ENCODE measurements around the gene KDM4C. TPM values are rescaled to one million over a fixed set of nuclear protein-coding genes. Genes with fewer than 3 reads are reported as not detected.

KDM4C gene
- total and polyA plus RNA-seq, 2 experiments from 2014 or later, result 14.3 to 20.6 TPM

DNA sequence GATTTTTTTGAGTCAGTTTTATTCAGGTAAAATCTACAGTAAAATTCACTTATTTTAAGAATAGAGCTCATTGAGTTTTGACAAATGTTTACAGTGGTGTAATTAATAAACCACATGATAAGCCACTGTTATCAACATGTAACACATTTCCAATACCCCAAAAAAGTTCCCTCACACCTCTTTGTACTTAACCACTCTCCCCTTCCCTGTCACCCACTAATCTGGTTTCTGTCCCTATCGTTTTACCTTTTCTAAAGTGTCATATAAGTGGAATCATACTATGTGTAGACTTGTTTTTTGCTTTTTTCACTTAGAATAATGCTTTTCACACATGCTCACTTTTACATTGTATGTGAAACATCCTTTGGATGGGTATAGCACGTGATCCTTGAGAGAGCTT lies 127.2 kb downstream of the KDM4C start:
- WGBS, 2 experiments (ENCODE audit: low coverage in 1 of 2, low lambda C conversion rate in 2 of 2, missing lambda C conversion rate in 2 of 2), result 75 to 82% methylated on average over 2 of the region's 2 CpGs
- in situ Hi-C loops (cut with MboI), result no loop called here

GRCh38 chr9:6887051-6887450 lies 129.3 kb downstream of the KDM4C start:
- Histone ChIP-seq H2AFZ (no peak overlapping the region), H3K4me1 (ENCODE audit: insufficient read depth) (no peaks in the 10 kb centered on the region), H3K9ac (no peak overlapping the region), H3K9me3 (ENCODE audit: low read depth) (no peaks in the 10 kb centered on the region), H3F3A (ENCODE audit: insufficient read depth) (no peaks in the 10 kb centered on the region), H3K27me3 (replicated peaks; ENCODE audit: insufficient read depth) (no peaks in the 10 kb centered on the region), H4K20me1 (ENCODE audit: insufficient read depth) (no peaks in the 10 kb centered on the region; the same call in 1 of the 2 replicates), H3K27ac (no peak overlapping the region), H3K79me2 (ENCODE audit: insufficient read depth) (no peaks in the 10 kb centered on the region), H3K36me3 (ENCODE audit: low read depth) (peaks cover 8% of the 10 kb centered on the region; the same call in 1 of the 2 replicates), H3K4me2 (ENCODE audit: unreplicated experiment) (no peak overlapping the region), H3K9me2 (ENCODE audit: insufficient read depth) (no peaks in the 10 kb centered on the region), H3K4me3 (no peak overlapping the region)
- WGBS, 2 experiments (ENCODE audit: low coverage in 1 of 2, low lambda C conversion rate in 2 of 2, missing lambda C conversion rate in 2 of 2), result 96 to 99% methylated on average over 2 of the region's 2 CpGs
- no peak for DNase-seq
- TF ChIP-seq EZH2phosphoT487 (IDR thresholded peaks at IDR 0.05; ENCODE audit: insufficient read depth, low read depth), result no peak
- no peak for TF ChIP-seq EZH2 (IDR thresholded peaks at IDR 0.05; ENCODE audit: insufficient read depth, poor library complexity, severe bottlenecking)
- in situ Hi-C loops (cut with MboI), result no loop called here

More for the DNA sequence above, 127.2 kb downstream of the KDM4C start:
- Histone ChIP-seq H2AFZ (no peak overlapping the region), H4K20me1 (ENCODE audit: insufficient read depth) (no peaks in the 10 kb centered on the region; the same call in 1 of the 2 replicates), H3K4me3 (no peak overlapping the region), H3F3A (ENCODE audit: insufficient read depth) (no peaks in the 10 kb centered on the region), H3K79me2 (ENCODE audit: insufficient read depth) (no peaks in the 10 kb centered on the region), H3K27me3 (replicated peaks; ENCODE audit: insufficient read depth) (no peaks in the 10 kb centered on the region), H3K9me3 (ENCODE audit: low read depth) (no peaks in the 10 kb centered on the region), H3K9ac (no peak overlapping the region), H3K27ac (no peak overlapping the region), H3K9me2 (ENCODE audit: insufficient read depth) (no peaks in the 10 kb centered on the region), H3K4me1 (ENCODE audit: insufficient read depth) (no peaks in the 10 kb centered on the region), H3K36me3 (ENCODE audit: low read depth) (peaks cover 4% of the 10 kb centered on the region; the same call in 1 of the 2 replicates), H3K4me2 (ENCODE audit: unreplicated experiment) (no peak overlapping the region)
- no peak for TF ChIP-seq EZH2phosphoT487 (IDR thresholded peaks at IDR 0.05; ENCODE audit: insufficient read depth, low read depth)
- TF ChIP-seq EZH2 (IDR thresholded peaks at IDR 0.05; ENCODE audit: insufficient read depth, poor library complexity, severe bottlenecking), result no peak
- no peak for DNase-seq

- Histone ChIP-seq H3K4me2 (ENCODE audit: unreplicated experiment) (no peak overlapping the region), H3F3A (ENCODE audit: insufficient read depth) (no peaks in the 10 kb centered on the region), H3K9ac (no peak overlapping the region), H3K27me3 (replicated peaks; ENCODE audit: insufficient read depth) (no peaks in the 10 kb centered on the region), H3K27ac (no peak overlapping the region), H3K4me1 (ENCODE audit: insufficient read depth) (no peaks in the 10 kb centered on the region), H2AFZ (no peak overlapping the region), H3K4me3 (no peak overlapping the region), H3K9me3 (ENCODE audit: low read depth) (no peaks in the 10 kb centered on the region), H3K36me3 (ENCODE audit: low read depth) (peaks cover 8% of the 10 kb centered on the region; the same call in 1 of the 2 replicates), H4K20me1 (ENCODE audit: insufficient read depth) (no peaks in the 10 kb centered on the region; the same call in 1 of the 2 replicates), H3K79me2 (ENCODE audit: insufficient read depth) (no peaks in the 10 kb centered on the region), H3K9me2 (ENCODE audit: insufficient read depth) (no peaks in the 10 kb centered on the region)
- in situ Hi-C loops (cut with MboI), result no loop called here
- 87 to 89% methylated on average over 5 of the region's 5 CpGs for WGBS, 2 experiments (ENCODE audit: low coverage in 1 of 2, low lambda C conversion rate in 2 of 2, missing lambda C conversion rate in 2 of 2)
- TF ChIP-seq EZH2phosphoT487 (IDR thresholded peaks at IDR 0.05; ENCODE audit: insufficient read depth, low read depth) (no peak), EZH2 (IDR thresholded peaks at IDR 0.05; ENCODE audit: insufficient read depth, poor library complexity, severe bottlenecking) (no peak)
- DNase-seq, result no peak
Measured at GRCh38 chr9:6889868-6890267, 132.1 kb downstream of the KDM4C start.

DNA sequence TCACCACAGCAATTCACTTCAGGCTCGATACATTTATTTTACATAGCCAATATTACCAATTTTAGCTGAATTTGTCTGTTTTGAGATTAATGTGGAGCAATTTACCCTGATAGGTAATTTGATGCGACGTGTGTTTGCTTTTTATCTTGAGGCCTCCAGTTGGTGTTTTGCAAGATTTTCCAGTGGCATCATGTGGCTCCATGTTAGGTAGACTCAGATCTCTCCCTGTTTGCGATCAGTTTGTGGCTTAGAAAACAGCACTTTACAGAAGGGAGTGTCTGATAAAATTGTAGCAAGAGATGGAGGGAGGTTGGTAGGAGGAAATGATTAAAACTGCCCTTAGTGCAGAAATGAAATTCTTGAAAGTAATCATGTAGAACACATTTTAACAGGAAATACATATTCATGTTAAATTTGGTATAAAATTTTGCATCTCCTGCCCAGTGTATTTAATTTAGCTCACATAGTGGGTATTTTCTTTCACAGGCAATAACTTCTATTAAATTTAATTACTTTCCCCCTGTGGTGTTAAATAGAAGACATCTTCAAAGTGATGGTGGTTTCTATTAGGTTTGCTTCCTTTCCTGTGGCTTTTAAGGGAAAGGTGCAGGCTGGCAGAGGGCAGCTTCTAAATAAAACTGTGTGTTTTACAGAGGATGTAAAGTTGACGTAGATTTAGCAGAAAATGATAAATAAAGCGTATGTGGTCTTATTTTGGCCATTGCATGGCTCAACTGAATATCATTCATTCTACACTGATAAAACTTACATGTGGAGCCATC lies 135.8 kb downstream of the KDM4C start:
- Histone ChIP-seq H2AFZ (no peak overlapping the region), H3K27me3 (replicated peaks; ENCODE audit: insufficient read depth) (no peaks in the 10 kb centered on the region), H3K4me3 (no peak overlapping the region), H3K9me2 (ENCODE audit: insufficient read depth) (no peaks in the 10 kb centered on the region), H3K36me3 (ENCODE audit: low read depth) (0 out of 2 replicates have a peak, but pooled peaks cover 4% of the 10 kb centered on the region), H3K4me2 (ENCODE audit: unreplicated experiment) (no peak overlapping the region), H3K9ac (no peak overlapping the region), H3K9me3 (ENCODE audit: low read depth) (no peaks in the 10 kb centered on the region), H3F3A (ENCODE audit: insufficient read depth) (no peaks in the 10 kb centered on the region), H3K4me1 (ENCODE audit: insufficient read depth) (no peaks in the 10 kb centered on the region), H3K27ac (no peak overlapping the region), H3K79me2 (ENCODE audit: insufficient read depth) (no peaks in the 10 kb centered on the region), H4K20me1 (ENCODE audit: insufficient read depth) (no peaks in the 10 kb centered on the region)
- TF ChIP-seq EZH2phosphoT487 (IDR thresholded peaks at IDR 0.05; ENCODE audit: insufficient read depth, low read depth) (no peak), EZH2 (IDR thresholded peaks at IDR 0.05; ENCODE audit: insufficient read depth, poor library complexity, severe bottlenecking) (no peak)
- DNase-seq, result no peak
- 88 to 91% methylated on average over 6 of the region's 6 CpGs for WGBS, 2 experiments (ENCODE audit: low coverage in 1 of 2, low lambda C conversion rate in 2 of 2, missing lambda C conversion rate in 2 of 2)
- in situ Hi-C loops (cut with MboI), result no loop called here
